HepG2 (cell line): ENCODE data around the gene TOB1. TPM values are rescaled to one million over a fixed set of nuclear protein-coding genes. Genes with fewer than 3 reads are reported as not detected.
A peak's percentile ranks its signal among the peaks of the same experiment; 100 is the strongest.

ENCODE experiments used
- DNMT1 ChIP-seq: sonication (generic); formaldehyde crosslinking; IDR thresholded peaks from 2 replicates; pipeline ENCODE4 v1.5.1; 2020; ENCODE audit warnings: mild to moderate bottlenecking, missing genetic modification reagents
- EEA1 ChIP-seq: sonication (generic); formaldehyde crosslinking; IDR thresholded peaks from 2 replicates; pipeline ENCODE4 v1.5.1; 2020; ENCODE audit warnings: mild to moderate bottlenecking, missing genetic modification reagents, borderline replicate concordance
- MEIS1 ChIP-seq: sonication (generic); formaldehyde crosslinking; IDR thresholded peaks from 2 replicates; pipeline ENCODE4 v1.9.0; 2021; ENCODE audit warnings: mild to moderate bottlenecking, missing genetic modification reagents, moderate library complexity, borderline replicate concordance
- NR3C1 ChIP-seq: sonication (generic); formaldehyde crosslinking; IDR thresholded peaks from 2 replicates; pipeline ENCODE4 v1.4.0; 2020; ENCODE audit warnings: missing genetic modification reagents
- REPIN1 ChIP-seq: sonication (generic); formaldehyde crosslinking; IDR thresholded peaks from 2 replicates; pipeline ENCODE4 v1.8.0; 2022; ENCODE audit warnings: missing genetic modification reagents, low read depth, mild to moderate bottlenecking, borderline replicate concordance
- SALL2 ChIP-seq: sonication (generic); formaldehyde crosslinking; IDR thresholded peaks from 2 replicates; pipeline ENCODE4 v1.8.1; 2023; ENCODE audit warnings: mild to moderate bottlenecking, missing genetic modification reagents, inconsistent platforms
- SAP130 ChIP-seq: IDR thresholded peaks from 2 replicates; pipeline ENCODE4 v1.6.1; 2016; ENCODE audit warnings: low read depth
- SRSF4 ChIP-seq: fragments of 200-400 bp; formaldehyde crosslinking; IDR thresholded peaks from one replicate; pipeline ENCODE4 v1.6.1; 2018; ENCODE audit warnings: mild to moderate bottlenecking, low read depth, low read length, moderate library complexity; ENCODE audit not compliant: poor library complexity, severe bottlenecking
- TARDBP ChIP-seq: sonication (generic); formaldehyde crosslinking; IDR thresholded peaks from 2 replicates; pipeline ENCODE4 v1.8.0; 2022; ENCODE audit warnings: mild to moderate bottlenecking, missing genetic modification reagents
- TGIF2 ChIP-seq: IDR thresholded peaks from 2 replicates; pipeline ENCODE4 v1.6.1; 2016; ENCODE audit warnings: control low read depth, missing compliant biosample characterization
- THYN1 ChIP-seq: sonication (generic); formaldehyde crosslinking; IDR thresholded peaks from 2 replicates; pipeline ENCODE4 v1.8.1; 2023; ENCODE audit warnings: low read depth, mild to moderate bottlenecking, moderate library complexity, missing genetic modification reagents, borderline replicate concordance
- ZFP82 ChIP-seq: sonication (generic); formaldehyde crosslinking; IDR thresholded peaks from 2 replicates; pipeline ENCODE4 v1.5.1; 2020; ENCODE audit warnings: mild to moderate bottlenecking, missing genetic modification reagents, borderline replicate concordance
- ZMYM4 ChIP-seq: sonication (generic); formaldehyde crosslinking; IDR thresholded peaks from 2 replicates; pipeline ENCODE4 v1.8.1; 2023; ENCODE audit warnings: mild to moderate bottlenecking, missing genetic modification reagents
- ZNF556 ChIP-seq: sonication (generic); formaldehyde crosslinking; IDR thresholded peaks from 2 replicates; pipeline ENCODE4 v1.4.0; 2020; ENCODE audit warnings: mild to moderate bottlenecking, missing genetic modification reagents, borderline replicate concordance
- ZNF724P ChIP-seq: sonication (generic); formaldehyde crosslinking; IDR thresholded peaks from 2 replicates; pipeline ENCODE4 v1.8.0; 2022; ENCODE audit warnings: missing genetic modification reagents, borderline replicate concordance
- polyA plus RNA-seq, 8 experiments: library from polyadenylated mRNA; depleted of rRNA in 3 of 8; stranded (reverse) in 7 of 8; unstranded in 1 of 8; fragments of >200 nt; fragmentation: Illumina TruSeq in 4 of 8; extraction: Trizol in 4 of 8; gene quantifications; 2 replicates each; pipeline versions ENCODE4 v1.2.1 to v1.2.3, GENCODE V29; 2011 to 2016; ENCODE audit warnings: low read depth in 4 of 8, missing spikeins in 1 of 8, mixed read lengths in 1 of 8; ENCODE audit not compliant: insufficient read depth in 1 of 8
- total RNA-seq, 5 experiments: library from RNA; depleted of rRNA; stranded (reverse); fragments of >200 nt; fragmentation: Illumina TruSeq; extraction: Trizol; gene quantifications; 2 replicates each; pipeline ENCODE4 v1.2.3, GENCODE V29; 2016; ENCODE audit warnings: low read depth in 1 of 5
- TF ChIP-seq, protein P1 (sequence below): sonication (generic); formaldehyde crosslinking; IDR thresholded peaks from 2 replicates; pipeline ENCODE4 v1.5.0; 2020; ENCODE audit warnings: missing genetic modification reagents
- TF ChIP-seq, protein P2 (sequence below), 2 experiments: sonication (generic) in 1 of 2; formaldehyde crosslinking in 1 of 2; IDR thresholded peaks; 2 replicates each; pipeline versions ENCODE4 v1.4.0 to v1.6.1; 2016 to 2020; ENCODE audit warnings: borderline replicate concordance in 1 of 2, low read depth in 1 of 2, mild to moderate bottlenecking in 1 of 2, missing genetic modification reagents in 1 of 2
- TF ChIP-seq, protein P3 (sequence below): sonication (generic); formaldehyde crosslinking; IDR thresholded peaks from 2 replicates; pipeline ENCODE4 v1.4.0; 2020; ENCODE audit warnings: missing genetic modification reagents

Gene TOB1
- total and polyA plus RNA-seq, 2 of the 13 experiments (the other 11 are each of a cell fraction or from before 2014, with no cell fraction given) = 21.9 to 57.7 TPM

DNA sequence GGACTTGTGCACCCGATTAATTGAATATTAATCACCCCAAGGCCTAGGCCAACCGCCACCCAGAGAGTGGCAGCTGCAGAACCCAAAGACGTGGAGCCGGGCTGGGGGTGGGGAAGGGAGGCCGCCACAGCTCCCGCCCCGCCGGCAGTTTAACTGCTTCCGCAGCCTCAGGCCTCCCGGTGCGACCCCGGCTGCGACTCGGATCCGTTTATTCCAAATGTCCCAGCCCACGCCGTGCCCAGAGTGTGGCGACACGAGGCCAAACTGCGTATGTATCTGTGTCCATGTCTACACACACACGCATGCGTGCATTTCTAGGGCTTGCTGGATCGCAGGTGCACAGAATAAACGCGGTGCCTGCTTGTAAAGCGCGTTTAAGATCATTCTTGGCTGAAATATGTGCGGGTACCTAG is 802 bp upstream of the TOB1 start (continued):
- 0 out of 2 replicates have a peak, but pooled peaks have one; percentile 70 for TF ChIP-seq THYN1 (CRISPR knock-in tag)
- no peak for TF ChIP-seq ZMYM4 (CRISPR knock-in tag)
- TF ChIP-seq, protein P1, sequence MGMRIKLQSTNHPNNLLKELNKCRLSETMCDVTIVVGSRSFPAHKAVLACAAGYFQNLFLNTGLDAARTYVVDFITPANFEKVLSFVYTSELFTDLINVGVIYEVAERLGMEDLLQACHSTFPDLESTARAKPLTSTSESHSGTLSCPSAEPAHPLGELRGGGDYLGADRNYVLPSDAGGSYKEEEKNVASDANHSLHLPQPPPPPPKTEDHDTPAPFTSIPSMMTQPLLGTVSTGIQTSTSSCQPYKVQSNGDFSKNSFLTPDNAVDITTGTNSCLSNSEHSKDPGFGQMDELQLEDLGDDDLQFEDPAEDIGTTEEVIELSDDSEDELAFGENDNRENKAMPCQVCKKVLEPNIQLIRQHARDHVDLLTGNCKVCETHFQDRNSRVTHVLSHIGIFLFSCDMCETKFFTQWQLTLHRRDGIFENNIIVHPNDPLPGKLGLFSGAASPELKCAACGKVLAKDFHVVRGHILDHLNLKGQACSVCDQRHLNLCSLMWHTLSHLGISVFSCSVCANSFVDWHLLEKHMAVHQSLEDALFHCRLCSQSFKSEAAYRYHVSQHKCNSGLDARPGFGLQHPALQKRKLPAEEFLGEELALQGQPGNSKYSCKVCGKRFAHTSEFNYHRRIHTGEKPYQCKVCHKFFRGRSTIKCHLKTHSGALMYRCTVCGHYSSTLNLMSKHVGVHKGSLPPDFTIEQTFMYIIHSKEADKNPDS = no peak
- no peak for TF ChIP-seq SAP130
- TF ChIP-seq NR3C1 (CRISPR knock-in tag) = no peak
- TF ChIP-seq EEA1 = no peak
- TF ChIP-seq SALL2 (CRISPR knock-in tag) = no peak
- TF ChIP-seq DNMT1 (CRISPR knock-in tag) = no peak
- no peak for TF ChIP-seq TARDBP (CRISPR knock-in tag)
- no peak for TF ChIP-seq ZFP82 (CRISPR knock-in tag)
- TF ChIP-seq, protein P2, sequence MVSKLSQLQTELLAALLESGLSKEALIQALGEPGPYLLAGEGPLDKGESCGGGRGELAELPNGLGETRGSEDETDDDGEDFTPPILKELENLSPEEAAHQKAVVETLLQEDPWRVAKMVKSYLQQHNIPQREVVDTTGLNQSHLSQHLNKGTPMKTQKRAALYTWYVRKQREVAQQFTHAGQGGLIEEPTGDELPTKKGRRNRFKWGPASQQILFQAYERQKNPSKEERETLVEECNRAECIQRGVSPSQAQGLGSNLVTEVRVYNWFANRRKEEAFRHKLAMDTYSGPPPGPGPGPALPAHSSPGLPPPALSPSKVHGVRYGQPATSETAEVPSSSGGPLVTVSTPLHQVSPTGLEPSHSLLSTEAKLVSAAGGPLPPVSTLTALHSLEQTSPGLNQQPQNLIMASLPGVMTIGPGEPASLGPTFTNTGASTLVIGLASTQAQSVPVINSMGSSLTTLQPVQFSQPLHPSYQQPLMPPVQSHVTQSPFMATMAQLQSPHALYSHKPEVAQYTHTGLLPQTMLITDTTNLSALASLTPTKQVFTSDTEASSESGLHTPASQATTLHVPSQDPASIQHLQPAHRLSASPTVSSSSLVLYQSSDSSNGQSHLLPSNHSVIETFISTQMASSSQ (IDR thresholded peaks at IDR 0.05; ENCODE audit: low read depth) = no peak
- TF ChIP-seq, protein P2 (CRISPR knock-in tag; IDR thresholded peaks at IDR 0.05; ENCODE audit: borderline replicate concordance) = 0 out of 2 replicates have a peak, but pooled peaks have one; percentile 1
- TF ChIP-seq ZNF556 (CRISPR knock-in tag) = no peak; the same call in 1 of the 2 replicates
- TF ChIP-seq, protein P3, sequence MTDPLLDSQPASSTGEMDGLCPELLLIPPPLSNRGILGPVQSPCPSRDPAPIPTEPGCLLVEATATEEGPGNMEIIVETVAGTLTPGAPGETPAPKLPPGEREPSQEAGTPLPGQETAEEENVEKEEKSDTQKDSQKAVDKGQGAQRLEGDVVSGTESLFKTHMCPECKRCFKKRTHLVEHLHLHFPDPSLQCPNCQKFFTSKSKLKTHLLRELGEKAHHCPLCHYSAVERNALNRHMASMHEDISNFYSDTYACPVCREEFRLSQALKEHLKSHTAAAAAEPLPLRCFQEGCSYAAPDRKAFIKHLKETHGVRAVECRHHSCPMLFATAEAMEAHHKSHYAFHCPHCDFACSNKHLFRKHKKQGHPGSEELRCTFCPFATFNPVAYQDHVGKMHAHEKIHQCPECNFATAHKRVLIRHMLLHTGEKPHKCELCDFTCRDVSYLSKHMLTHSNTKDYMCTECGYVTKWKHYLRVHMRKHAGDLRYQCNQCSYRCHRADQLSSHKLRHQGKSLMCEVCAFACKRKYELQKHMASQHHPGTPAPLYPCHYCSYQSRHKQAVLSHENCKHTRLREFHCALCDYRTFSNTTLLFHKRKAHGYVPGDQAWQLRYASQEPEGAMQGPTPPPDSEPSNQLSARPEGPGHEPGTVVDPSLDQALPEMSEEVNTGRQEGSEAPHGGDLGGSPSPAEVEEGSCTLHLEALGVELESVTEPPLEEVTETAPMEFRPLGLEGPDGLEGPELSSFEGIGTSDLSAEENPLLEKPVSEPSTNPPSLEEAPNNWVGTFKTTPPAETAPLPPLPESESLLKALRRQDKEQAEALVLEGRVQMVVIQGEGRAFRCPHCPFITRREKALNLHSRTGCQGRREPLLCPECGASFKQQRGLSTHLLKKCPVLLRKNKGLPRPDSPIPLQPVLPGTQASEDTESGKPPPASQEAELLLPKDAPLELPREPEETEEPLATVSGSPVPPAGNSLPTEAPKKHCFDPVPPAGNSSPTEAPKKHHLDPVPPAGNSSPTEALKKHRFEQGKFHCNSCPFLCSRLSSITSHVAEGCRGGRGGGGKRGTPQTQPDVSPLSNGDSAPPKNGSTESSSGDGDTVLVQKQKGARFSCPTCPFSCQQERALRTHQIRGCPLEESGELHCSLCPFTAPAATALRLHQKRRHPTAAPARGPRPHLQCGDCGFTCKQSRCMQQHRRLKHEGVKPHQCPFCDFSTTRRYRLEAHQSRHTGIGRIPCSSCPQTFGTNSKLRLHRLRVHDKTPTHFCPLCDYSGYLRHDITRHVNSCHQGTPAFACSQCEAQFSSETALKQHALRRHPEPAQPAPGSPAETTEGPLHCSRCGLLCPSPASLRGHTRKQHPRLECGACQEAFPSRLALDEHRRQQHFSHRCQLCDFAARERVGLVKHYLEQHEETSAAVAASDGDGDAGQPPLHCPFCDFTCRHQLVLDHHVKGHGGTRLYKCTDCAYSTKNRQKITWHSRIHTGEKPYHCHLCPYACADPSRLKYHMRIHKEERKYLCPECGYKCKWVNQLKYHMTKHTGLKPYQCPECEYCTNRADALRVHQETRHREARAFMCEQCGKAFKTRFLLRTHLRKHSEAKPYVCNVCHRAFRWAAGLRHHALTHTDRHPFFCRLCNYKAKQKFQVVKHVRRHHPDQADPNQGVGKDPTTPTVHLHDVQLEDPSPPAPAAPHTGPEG (CRISPR knock-in tag) = no peak; the same call in 1 of the 2 replicates
- TF ChIP-seq SRSF4 = no peak
- no peak for TF ChIP-seq ZNF724P (CRISPR knock-in tag)
- no peak for TF ChIP-seq REPIN1 (CRISPR knock-in tag)
- TF ChIP-seq TGIF2 (CRISPR knock-in tag) = no peak
- peak; percentile 7; the same call in 1 of the 2 replicates for TF ChIP-seq MEIS1
